HG02678 (cell line): ENCODE results near the gene SLC45A3.

Experiments
- ATAC-seq: cut with Tn5 transposase; IDR thresholded peaks from one replicate; pipeline ENCODE4 v1.9.1; 2021; ENCODE audit warnings: mild to moderate bottlenecking, moderate library complexity; ENCODE audit not compliant: unreplicated experiment

Gene SLC45A3

GRCh38 chr1:205612104-205612503 is 68.2 kb downstream of the SLC45A3 start:
- no peak for ATAC-seq

DNA sequence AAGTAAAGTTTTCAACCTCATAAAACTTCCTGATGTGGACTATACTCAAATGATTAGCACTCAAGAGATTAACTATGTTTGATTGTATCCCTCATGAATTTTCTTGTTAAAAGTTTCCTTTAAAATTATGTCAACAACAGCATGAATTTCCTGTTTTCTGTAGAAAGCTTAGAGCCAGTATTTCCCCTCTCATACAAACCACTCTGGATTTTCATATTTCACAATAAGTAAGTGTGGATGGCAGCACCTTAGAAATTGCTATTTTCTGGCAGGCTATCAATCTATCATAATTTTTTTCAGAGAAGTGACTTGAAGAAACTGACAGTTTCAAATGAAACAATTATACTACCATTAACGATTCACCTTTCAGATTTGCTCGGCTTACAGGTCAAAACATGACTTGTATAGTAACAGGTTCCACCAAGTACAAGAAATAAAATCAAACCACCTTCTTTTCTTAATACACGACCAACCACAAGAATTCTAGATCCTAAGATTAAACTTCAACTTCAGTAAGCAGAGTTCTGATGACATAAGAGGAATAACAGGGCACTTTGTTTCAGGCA is 69.3 kb downstream of the SLC45A3 start:
- no peak for ATAC-seq

GRCh38 chr1:205610036-205610435 is 70.3 kb downstream of the SLC45A3 start:
- no peak for ATAC-seq
